ENCODE data around the gene BOLA3. TPM values are rescaled to one million over a fixed set of nuclear protein-coding genes. Genes with fewer than 3 reads are reported as not detected.

The BOLA3 gene
- polyA plus RNA-seq, 1 donor from 2014 or later, result 89.1 TPM

- Histone ChIP-seq H3K36me3 (ENCODE audit: insufficient read depth, low read length) (peaks cover 6% of the 10 kb centered on the region), H3F3A (ENCODE audit: insufficient read depth, low read length, poor library complexity, severe bottlenecking) (no peaks in the 10 kb centered on the region)
These were observed 43.9 kb downstream of the BOLA3 start for GRCh38 chr2:74103763-74104162.

GRCh38 chr2:74102516-74102915 is 45.2 kb downstream of the BOLA3 start:
- Histone ChIP-seq H2AFZ (ENCODE audit: low read depth, low read length) (no peak overlapping the region), H3K4me2 (ENCODE audit: low read length) (no peak overlapping the region), H3K9ac (ENCODE audit: low read length) (no peak overlapping the region), H3K36me3 (ENCODE audit: insufficient read depth, low read length) (peaks cover 6% of the 10 kb centered on the region), H3K9me2 (ENCODE audit: insufficient read depth, low read length) (no peaks in the 10 kb centered on the region), H3K27me3 (ENCODE audit: insufficient read depth, low read depth, low read length) (no peaks in the 10 kb centered on the region), H3K79me2 (replicated peaks; ENCODE audit: insufficient read depth, low read length) (no peaks in the 10 kb centered on the region), H3K9me3 (ENCODE audit: low read length) (no peaks in the 10 kb centered on the region), H3F3A (ENCODE audit: insufficient read depth, low read length, poor library complexity, severe bottlenecking) (no peaks in the 10 kb centered on the region), H3K4me3 (ENCODE audit: low read length) (no peak overlapping the region), H4K20me1 (ENCODE audit: insufficient read depth) (no peaks in the 10 kb centered on the region), H3K27ac (ENCODE audit: low read length) (no peak overlapping the region)
- no peak for TF ChIP-seq TAF1 (IDR thresholded peaks at IDR 0.05; ENCODE audit: low read depth)
- TF ChIP-seq EP300 (conservative IDR thresholded peaks at IDR 0.05; ENCODE audit: poor library complexity, severe bottlenecking), result no peak
- TF ChIP-seq CTCF (IDR thresholded peaks at IDR 0.05; ENCODE audit: poor library complexity, severe bottlenecking), result no peak

More at GRCh38 chr2:74103763-74104162, 43.9 kb downstream of the BOLA3 start:
- no peaks in the 10 kb centered on the region for H3K9me2 ChIP-seq (ENCODE audit: insufficient read depth, low read length)
- no peak overlapping the region for H3K27ac ChIP-seq (ENCODE audit: low read length)
- no peak overlapping the region for H3K4me3 ChIP-seq (ENCODE audit: low read length)
- no peak overlapping the region for H3K4me2 ChIP-seq (ENCODE audit: low read length)
- no peak overlapping the region for H2AFZ ChIP-seq (ENCODE audit: low read depth, low read length)
- H4K20me1 ChIP-seq (ENCODE audit: insufficient read depth), result no peaks in the 10 kb centered on the region
- TF ChIP-seq CTCF (IDR thresholded peaks at IDR 0.05; ENCODE audit: poor library complexity, severe bottlenecking), result no peak
- no peak for TF ChIP-seq MXI1 (conservative IDR thresholded peaks at IDR 0.05; ENCODE audit: poor library complexity, severe bottlenecking)
- TF ChIP-seq SMC3 (conservative IDR thresholded peaks at IDR 0.05; ENCODE audit: poor library complexity), result no peak
- no peak for TF ChIP-seq EZH2 (IDR thresholded peaks at IDR 0.05; ENCODE audit: borderline replicate concordance, insufficient read depth, low read length, poor library complexity, severe bottlenecking)
- TF ChIP-seq POLR2AphosphoS5 (IDR thresholded peaks at IDR 0.05), result no peak
- TF ChIP-seq REST (IDR thresholded peaks at IDR 0.05; ENCODE audit: borderline replicate concordance), result no peak
- TF ChIP-seq EP300 (conservative IDR thresholded peaks at IDR 0.05; ENCODE audit: poor library complexity, severe bottlenecking), result no peak
- TF ChIP-seq RAD21 (conservative IDR thresholded peaks at IDR 0.05), result no peak
- no peaks in the 10 kb centered on the region for H3K9me3 ChIP-seq (ENCODE audit: low read length)
- H3K27me3 ChIP-seq (ENCODE audit: insufficient read depth, low read depth, low read length), result no peaks in the 10 kb centered on the region
- no peaks in the 10 kb centered on the region for H3K79me2 ChIP-seq (replicated peaks; ENCODE audit: insufficient read depth, low read length)
- no peak overlapping the region for H3K9ac ChIP-seq (ENCODE audit: low read length)
